ENCODE measurements around the gene PPIA.

PPIA gene

DNA sequence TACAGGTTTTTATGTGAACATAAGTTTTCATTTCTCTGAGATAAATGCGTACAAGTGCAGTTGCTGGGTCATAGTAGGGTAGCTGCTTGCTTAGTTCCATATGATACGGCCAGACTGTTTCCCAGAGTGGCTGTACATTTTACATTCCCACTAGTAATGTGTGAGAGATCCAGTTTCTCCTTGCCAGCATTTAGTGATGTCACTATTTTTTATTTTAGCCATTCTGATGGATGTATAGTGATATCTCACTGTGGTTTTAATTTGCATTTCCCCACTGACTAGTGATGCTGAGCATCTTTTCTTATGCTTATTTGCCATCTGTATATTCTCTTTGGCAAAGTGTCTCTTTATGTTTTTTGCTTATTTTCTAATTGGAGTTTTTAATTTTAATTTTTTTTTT lies 43.7 kb upstream of the PPIA start:
- Histone ChIP-seq H3K9me2 (replicated peaks; ENCODE audit: insufficient read depth, low read length) (no peaks in the 10 kb centered on the region), H3K27ac (ENCODE audit: low read length) (no peak overlapping the region), H2AFZ (ENCODE audit: low read length) (no peak overlapping the region), H3K9me3 (replicated peaks; ENCODE audit: insufficient read depth, low read length) (no peaks in the 10 kb centered on the region), H3F3A (ENCODE audit: insufficient read depth, low read length) (peaks cover 32% of the 10 kb centered on the region), H4K20me1 (ENCODE audit: insufficient read depth, low read length) (no peaks in the 10 kb centered on the region; the same call in 1 of the 2 replicates), H3K9ac (ENCODE audit: low read length) (no peak overlapping the region), H3K27me3 (replicated peaks; ENCODE audit: insufficient read depth, low read length) (no peaks in the 10 kb centered on the region), H3K4me2 (ENCODE audit: low read depth, low read length) (no peak overlapping the region), H3K4me1 (ENCODE audit: low read length) (peaks cover 22% of the 10 kb centered on the region), H3K4me3 (ENCODE audit: low read length) (no peak overlapping the region), H3K79me2 (ENCODE audit: low read length) (peaks cover 76% of the 10 kb centered on the region), H3K36me3 (replicated peaks; ENCODE audit: insufficient read depth, low read length) (no peaks in the 10 kb centered on the region)
- DNase-seq = no peak
- TF ChIP-seq, protein P1, sequence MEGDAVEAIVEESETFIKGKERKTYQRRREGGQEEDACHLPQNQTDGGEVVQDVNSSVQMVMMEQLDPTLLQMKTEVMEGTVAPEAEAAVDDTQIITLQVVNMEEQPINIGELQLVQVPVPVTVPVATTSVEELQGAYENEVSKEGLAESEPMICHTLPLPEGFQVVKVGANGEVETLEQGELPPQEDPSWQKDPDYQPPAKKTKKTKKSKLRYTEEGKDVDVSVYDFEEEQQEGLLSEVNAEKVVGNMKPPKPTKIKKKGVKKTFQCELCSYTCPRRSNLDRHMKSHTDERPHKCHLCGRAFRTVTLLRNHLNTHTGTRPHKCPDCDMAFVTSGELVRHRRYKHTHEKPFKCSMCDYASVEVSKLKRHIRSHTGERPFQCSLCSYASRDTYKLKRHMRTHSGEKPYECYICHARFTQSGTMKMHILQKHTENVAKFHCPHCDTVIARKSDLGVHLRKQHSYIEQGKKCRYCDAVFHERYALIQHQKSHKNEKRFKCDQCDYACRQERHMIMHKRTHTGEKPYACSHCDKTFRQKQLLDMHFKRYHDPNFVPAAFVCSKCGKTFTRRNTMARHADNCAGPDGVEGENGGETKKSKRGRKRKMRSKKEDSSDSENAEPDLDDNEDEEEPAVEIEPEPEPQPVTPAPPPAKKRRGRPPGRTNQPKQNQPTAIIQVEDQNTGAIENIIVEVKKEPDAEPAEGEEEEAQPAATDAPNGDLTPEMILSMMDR (IDR thresholded peaks at IDR 0.05; ENCODE audit: low read length) = no peak
- TF ChIP-seq EZH2 (optimal IDR thresholded peaks at IDR 0.05; ENCODE audit: low read depth, low read length) (no peak), EZH2phosphoT487 (IDR thresholded peaks at IDR 0.05; ENCODE audit: low read length) (no peak)

DNA sequence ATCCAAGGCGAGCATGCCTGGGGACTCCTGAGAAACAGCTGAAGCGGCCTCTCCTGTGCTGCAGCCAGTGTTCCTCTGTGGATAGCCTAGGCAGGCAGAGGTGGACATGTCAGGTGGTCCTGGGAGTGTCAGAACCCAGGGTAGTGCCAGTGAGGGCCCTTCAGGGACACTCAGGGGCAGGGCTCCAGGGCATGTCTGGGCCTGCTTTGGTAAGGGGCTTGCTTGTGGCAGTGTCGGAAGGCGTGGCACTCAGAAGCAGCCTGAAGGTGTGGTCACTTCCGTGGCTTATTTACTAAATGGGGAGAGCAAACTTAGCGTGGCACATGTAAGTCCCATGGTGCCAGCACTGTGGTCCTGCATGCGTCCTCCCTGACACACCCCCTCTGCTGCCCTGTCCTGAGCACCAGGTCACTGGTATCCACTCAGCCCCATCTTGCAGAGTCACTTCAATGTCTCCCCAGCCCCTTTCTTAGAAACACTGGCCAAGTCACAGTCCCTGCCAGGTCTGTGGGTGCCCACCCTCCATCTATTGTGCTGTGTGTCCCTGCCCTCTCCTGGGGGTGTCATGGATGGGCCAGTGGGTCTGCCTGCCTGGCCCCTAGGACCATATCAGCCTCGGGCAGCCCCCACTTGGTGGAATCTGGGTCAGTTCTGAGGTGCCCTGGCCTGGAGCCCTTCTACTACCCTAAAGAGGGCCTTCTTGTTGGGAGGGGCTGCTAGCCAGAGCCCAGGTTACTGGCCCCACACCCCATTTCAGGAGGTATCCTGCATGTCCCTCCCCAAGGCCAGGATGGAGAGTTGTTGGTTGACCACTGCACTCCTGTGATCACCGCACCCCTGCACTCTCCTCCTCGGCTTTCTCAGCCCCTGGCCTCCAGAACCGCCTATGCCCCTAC lies 41.4 kb upstream of the PPIA start:
- Histone ChIP-seq H3K9ac (ENCODE audit: low read length) (no peak overlapping the region), H3K27ac (ENCODE audit: low read length) (no peak overlapping the region), H4K20me1 (ENCODE audit: insufficient read depth, low read length) (no peaks in the 10 kb centered on the region; the same call in 1 of the 2 replicates), H2AFZ (ENCODE audit: low read length) (no peak overlapping the region), H3K9me3 (replicated peaks; ENCODE audit: insufficient read depth, low read length) (no peaks in the 10 kb centered on the region), H3K4me2 (ENCODE audit: low read depth, low read length) (no peak overlapping the region), H3K79me2 (ENCODE audit: low read length) (peaks cover 64% of the 10 kb centered on the region), H3K4me1 (ENCODE audit: low read length) (peaks cover 21% of the 10 kb centered on the region), H3K36me3 (replicated peaks; ENCODE audit: insufficient read depth, low read length) (no peaks in the 10 kb centered on the region), H3K27me3 (replicated peaks; ENCODE audit: insufficient read depth, low read length) (no peaks in the 10 kb centered on the region), H3F3A (ENCODE audit: insufficient read depth, low read length) (peaks cover 19% of the 10 kb centered on the region), H3K9me2 (replicated peaks; ENCODE audit: insufficient read depth, low read length) (no peaks in the 10 kb centered on the region), H3K4me3 (ENCODE audit: low read length) (no peak overlapping the region)
- TF ChIP-seq EZH2phosphoT487 (IDR thresholded peaks at IDR 0.05; ENCODE audit: low read length) = no peak
- TF ChIP-seq, protein P1 (IDR thresholded peaks at IDR 0.05; ENCODE audit: low read length) = no peak
- TF ChIP-seq EZH2 (optimal IDR thresholded peaks at IDR 0.05; ENCODE audit: low read depth, low read length) = no peak
- no peak for DNase-seq

DNA sequence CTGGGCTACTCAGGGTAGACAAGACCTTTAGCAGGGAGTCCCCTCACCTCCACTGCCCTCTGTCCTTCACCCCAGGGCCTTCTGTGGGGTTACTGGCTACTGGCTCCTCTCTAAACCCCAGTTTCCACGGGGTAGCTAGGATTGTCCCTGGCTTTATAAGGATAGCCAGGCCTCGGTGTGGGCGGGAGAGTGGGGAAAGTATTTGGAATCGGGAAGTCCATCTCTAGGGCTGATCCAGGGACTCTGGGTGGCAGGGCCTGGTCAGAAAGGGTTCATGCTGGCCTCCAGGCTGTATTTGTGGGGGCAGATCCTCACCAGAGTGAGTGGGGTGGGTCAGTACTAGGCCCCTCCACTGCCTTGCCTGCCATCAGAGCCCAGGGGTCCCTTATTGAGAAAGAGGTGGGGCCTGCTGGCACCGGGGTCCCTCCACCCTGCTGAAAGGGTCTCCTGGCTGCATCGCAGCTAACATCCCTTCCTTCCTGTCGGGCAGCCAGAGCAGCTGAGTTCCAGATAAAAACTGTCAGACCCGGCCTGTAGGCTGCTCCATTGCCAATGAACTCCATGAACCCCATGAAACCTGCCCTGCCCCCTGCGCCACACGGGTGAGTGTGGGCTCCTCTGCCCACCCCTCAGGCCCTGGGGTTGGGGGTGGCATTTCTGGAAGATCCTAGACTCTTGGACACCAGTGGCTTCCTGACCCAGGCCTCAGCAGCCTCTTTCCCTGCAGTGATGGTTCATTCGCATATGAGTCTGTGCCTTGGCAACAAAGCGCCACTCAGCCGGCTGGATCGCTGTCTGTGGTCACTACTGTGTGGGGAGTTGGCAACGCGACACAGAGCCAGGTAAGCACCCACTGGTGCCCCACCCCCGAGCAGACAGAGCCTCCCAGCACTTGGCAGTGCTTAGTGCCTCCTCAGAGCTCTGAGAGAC lies 40.5 kb upstream of the PPIA start:
- H3F3A ChIP-seq (ENCODE audit: insufficient read depth, low read length) = peaks cover 10% of the 10 kb centered on the region
- peaks cover 11% of the 10 kb centered on the region for H3K4me1 ChIP-seq (ENCODE audit: low read length)
- no peak overlapping the region for H3K4me2 ChIP-seq (ENCODE audit: low read depth, low read length)
- no peaks in the 10 kb centered on the region; the same call in 1 of the 2 replicates for H4K20me1 ChIP-seq (ENCODE audit: insufficient read depth, low read length)
- no peaks in the 10 kb centered on the region for H3K27me3 ChIP-seq (replicated peaks; ENCODE audit: insufficient read depth, low read length)
- H3K9me2 ChIP-seq (replicated peaks; ENCODE audit: insufficient read depth, low read length) = no peaks in the 10 kb centered on the region
- no peak overlapping the region for H3K27ac ChIP-seq (ENCODE audit: low read length)
- no peak for DNase-seq
- H3K79me2 ChIP-seq (ENCODE audit: low read length) = peaks cover 55% of the 10 kb centered on the region
- no peaks in the 10 kb centered on the region for H3K9me3 ChIP-seq (replicated peaks; ENCODE audit: insufficient read depth, low read length)
- H3K9ac ChIP-seq (ENCODE audit: low read length) = no peak overlapping the region
- no peak overlapping the region for H2AFZ ChIP-seq (ENCODE audit: low read length)
- TF ChIP-seq EZH2 (optimal IDR thresholded peaks at IDR 0.05; ENCODE audit: low read depth, low read length) (no peak), EZH2phosphoT487 (IDR thresholded peaks at IDR 0.05; ENCODE audit: low read length) (no peak)
- TF ChIP-seq, protein P1 (IDR thresholded peaks at IDR 0.05; ENCODE audit: low read length) = no peak
- H3K36me3 ChIP-seq (replicated peaks; ENCODE audit: insufficient read depth, low read length) = no peaks in the 10 kb centered on the region
- H3K4me3 ChIP-seq (ENCODE audit: low read length) = no peak overlapping the region
